ENCODE results near the gene AQP6.

DNA sequence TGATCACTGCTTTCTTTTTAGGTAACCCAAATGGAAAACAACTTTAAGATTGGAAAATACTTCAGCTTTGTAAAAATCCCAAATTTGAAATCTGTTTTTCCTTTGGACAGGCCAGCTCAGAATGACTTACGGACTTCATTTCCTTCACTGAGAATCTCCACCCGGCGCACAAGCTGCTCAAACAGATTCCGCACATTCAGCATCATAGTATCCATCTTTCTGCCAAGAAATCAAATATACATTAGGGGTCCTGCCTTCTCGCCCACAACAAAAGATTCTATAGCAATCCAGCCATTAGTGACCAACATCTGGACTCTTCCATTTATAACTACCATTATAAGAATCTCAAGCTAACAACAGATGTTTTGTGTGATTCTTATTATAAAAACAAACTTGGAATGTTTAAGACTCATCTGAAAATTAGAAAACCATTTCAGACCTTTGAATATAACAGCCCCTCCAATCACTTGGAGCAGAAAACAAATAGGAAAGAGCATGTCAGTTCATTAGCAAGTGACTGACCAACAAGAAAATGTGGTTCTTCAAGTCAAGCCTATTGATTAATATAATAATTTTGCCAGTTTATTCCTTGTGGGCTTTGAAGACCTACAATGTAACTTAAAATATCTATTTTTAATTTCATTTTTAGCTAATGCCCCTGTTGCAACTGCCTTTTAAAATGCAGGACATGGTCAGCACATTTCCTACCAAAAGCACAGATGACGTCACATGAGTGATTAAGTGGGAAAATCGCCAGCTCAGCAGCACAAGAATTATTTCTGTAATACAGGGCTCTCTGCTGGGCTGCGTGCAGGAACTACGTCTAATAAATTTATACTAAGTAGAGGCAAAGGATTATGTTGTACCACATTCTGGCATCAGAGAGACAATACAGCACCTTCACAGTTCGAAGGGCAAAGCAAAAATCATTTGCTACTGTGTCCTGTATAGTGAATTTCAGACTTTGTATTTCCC is 44.0 kb downstream of the AQP6 start:
- TF ChIP-seq, protein P1, sequence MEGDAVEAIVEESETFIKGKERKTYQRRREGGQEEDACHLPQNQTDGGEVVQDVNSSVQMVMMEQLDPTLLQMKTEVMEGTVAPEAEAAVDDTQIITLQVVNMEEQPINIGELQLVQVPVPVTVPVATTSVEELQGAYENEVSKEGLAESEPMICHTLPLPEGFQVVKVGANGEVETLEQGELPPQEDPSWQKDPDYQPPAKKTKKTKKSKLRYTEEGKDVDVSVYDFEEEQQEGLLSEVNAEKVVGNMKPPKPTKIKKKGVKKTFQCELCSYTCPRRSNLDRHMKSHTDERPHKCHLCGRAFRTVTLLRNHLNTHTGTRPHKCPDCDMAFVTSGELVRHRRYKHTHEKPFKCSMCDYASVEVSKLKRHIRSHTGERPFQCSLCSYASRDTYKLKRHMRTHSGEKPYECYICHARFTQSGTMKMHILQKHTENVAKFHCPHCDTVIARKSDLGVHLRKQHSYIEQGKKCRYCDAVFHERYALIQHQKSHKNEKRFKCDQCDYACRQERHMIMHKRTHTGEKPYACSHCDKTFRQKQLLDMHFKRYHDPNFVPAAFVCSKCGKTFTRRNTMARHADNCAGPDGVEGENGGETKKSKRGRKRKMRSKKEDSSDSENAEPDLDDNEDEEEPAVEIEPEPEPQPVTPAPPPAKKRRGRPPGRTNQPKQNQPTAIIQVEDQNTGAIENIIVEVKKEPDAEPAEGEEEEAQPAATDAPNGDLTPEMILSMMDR (IDR thresholded peaks at IDR 0.05), result no peak
- TF ChIP-seq POLR2A (IDR thresholded peaks at IDR 0.05), result no peak

Data from right lobe of liver (tissue), 4 donors.